ENCODE measurements around the gene CHRD.
A peak's percentile ranks its signal among the peaks of the same experiment; 100 is the strongest.
"Not testable (repeated sequence)": the region's sequence is repeated elsewhere in the genome, so short reads cannot be mapped to it uniquely, and the experiment has no call there.

The CHRD gene
- 0 to 0.16 (median 0.04) reads per million in 3 experiments for total RNA-seq

GRCh38 chr3:184379358-184380184, at the start of gene CHRD:
TSS of gene CHRD (plus strand) at chr3:184380054. CDS start at chr3:184380319, 265 bp downstream.
- no peak for DNase-seq

GRCh38 chr3:184332370-184333090, 47.3 kb upstream of the CHRD start:
- no peak for DNase-seq

- DNase-seq = no peak
These were observed 46.7 kb upstream of the CHRD start for GRCh38 chr3:184333190-184333589.

- DNase-seq = no peak
These were observed 46.2 kb upstream of the CHRD start for GRCh38 chr3:184333700-184334099.

GRCh38 chr3:184334470-184335158, 45.2 kb upstream of the CHRD start:
- DNase-seq = peak; percentile 32

- no peak for DNase-seq
These were observed 44.6 kb upstream of the CHRD start for GRCh38 chr3:184335291-184335660.

- DNase-seq = peak; percentile 86
These were observed 44.0 kb upstream of the CHRD start for GRCh38 chr3:184335661-184336546.

- no peak for DNase-seq
These were observed 43.1 kb upstream of the CHRD start for GRCh38 chr3:184336547-184337398.

- DNase-seq = no peak
These were observed 42.5 kb upstream of the CHRD start, which contains the start of gene FAM131A for GRCh38 chr3:184337399-184337714. TSS of gene FAM131A (plus strand) at chr3:184337600. CDS start at chr3:184337631, 31 bp downstream.

GRCh38 chr3:184337981-184338380, 41.9 kb upstream of the CHRD start:
- DNase-seq = no peak

- DNase-seq = no peak
These were observed 41.3 kb upstream of the CHRD start for GRCh38 chr3:184338511-184338945.

- DNase-seq = no peak
These were observed 40.9 kb upstream of the CHRD start for GRCh38 chr3:184339001-184339400.

GRCh38 chr3:184339451-184340135, 40.3 kb upstream of the CHRD start:
- not testable (repeated sequence) for DNase-seq

GRCh38 chr3:184341925-184342324, 37.9 kb upstream of the CHRD start:
- no peak for DNase-seq

GRCh38 chr3:184343200-184343876, 36.5 kb upstream of the CHRD start:
- no peak for DNase-seq

- no peak for DNase-seq
These were observed 35.1 kb upstream of the CHRD start for GRCh38 chr3:184344579-184345316.

GRCh38 chr3:184345317-184346144, 34.3 kb upstream of the CHRD start:
- no peak for DNase-seq

GRCh38 chr3:184346480-184347190, 33.2 kb upstream of the CHRD start:
- no peak for DNase-seq
